Skeletal muscle tissue (tissue), 1 donor: ENCODE data around the gene SLC25A42. TPM values are rescaled to one million over a fixed set of nuclear protein-coding genes. Genes with fewer than 3 reads are reported as not detected.

Source experiments
- total RNA-seq: library from RNA; depleted of rRNA; stranded (reverse); fragments of >200 nt; gene quantifications from one replicate; pipeline ENCODE4 v1.2.3, GENCODE V29; 2014

The SLC25A42 gene
- total RNA-seq, 1 donor from 2014 or later, result 7.8 TPM

Other genes with a start within 250 kb of the SLC25A42 start
- gene UPF1, start 232.0 kb upstream of the SLC25A42 start, total RNA-seq, result 30.8 TPM
- 17.7 TPM for gene CERS1, start 167.8 kb upstream of the SLC25A42 start, total RNA-seq
- gene COPE, start 144.6 kb upstream of the SLC25A42 start, total RNA-seq, result 67.8 TPM
- 35.0 TPM for gene DDX49, start 144.3 kb upstream of the SLC25A42 start, total RNA-seq
- 54.8 TPM for gene HOMER3, start 122.8 kb upstream of the SLC25A42 start, total RNA-seq
- gene SUGP2, start 30.5 kb upstream of the SLC25A42 start, total RNA-seq, result 19.8 TPM
- 27.1 TPM for gene ARMC6, start 30.4 kb upstream of the SLC25A42 start, total RNA-seq
- gene TMEM161A, start 74.5 kb downstream of the SLC25A42 start, total RNA-seq, result 11.0 TPM
- gene MEF2B, start 106.3 kb downstream of the SLC25A42 start, total RNA-seq, result not detected
- 4.2 TPM for gene BORCS8, start 128.2 kb downstream of the SLC25A42 start, total RNA-seq
- 56.9 TPM for gene RFXANK, start 128.3 kb downstream of the SLC25A42 start, total RNA-seq
- 7.3 TPM for gene NR2C2AP, start 139.4 kb downstream of the SLC25A42 start, total RNA-seq
- not detected for gene NCAN, start 148.0 kb downstream of the SLC25A42 start, total RNA-seq
- 1.6 TPM for gene TM6SF2, start 209.3 kb downstream of the SLC25A42 start, total RNA-seq